ENCODE results near the gene TRMO. TPM values are rescaled to one million over a fixed set of nuclear protein-coding genes. Genes with fewer than 3 reads are reported as not detected.

TRMO gene
- total RNA-seq, 1 donor from 2014 or later = 11.2 TPM

GRCh38 chr9:97858826-97859225, 63.5 kb downstream of the TRMO start:
- TF ChIP-seq CTCF (IDR thresholded peaks at IDR 0.05; ENCODE audit: partially characterized antibody, unreplicated experiment) = no peak
- DNase-seq = no peak
- Mint-ChIP-seq H3K27ac (ENCODE audit: unreplicated experiment) (no peak overlapping the region), H3K4me3 (ENCODE audit: unreplicated experiment) (no peak overlapping the region), H3K36me3 (ENCODE audit: unreplicated experiment) (peaks cover 5% of the 10 kb centered on the region), H3K9me3 (ENCODE audit: unreplicated experiment) (no peaks in the 10 kb centered on the region), H3K4me1 (ENCODE audit: low read depth, unreplicated experiment) (peaks cover 2% of the 10 kb centered on the region), H3K27me3 (ENCODE audit: unreplicated experiment) (peaks cover 37% of the 10 kb centered on the region)

GRCh38 chr9:97858393-97858713, 63.9 kb downstream of the TRMO start:
- Mint-ChIP-seq H3K36me3 (ENCODE audit: unreplicated experiment) (peaks cover 5% of the 10 kb centered on the region), H3K4me3 (ENCODE audit: unreplicated experiment) (no peak overlapping the region), H3K27ac (ENCODE audit: unreplicated experiment) (no peak overlapping the region), H3K9me3 (ENCODE audit: unreplicated experiment) (no peaks in the 10 kb centered on the region), H3K27me3 (ENCODE audit: unreplicated experiment) (peaks cover 37% of the 10 kb centered on the region), H3K4me1 (ENCODE audit: low read depth, unreplicated experiment) (peaks cover 2% of the 10 kb centered on the region)
- DNase-seq = no peak
- TF ChIP-seq CTCF (IDR thresholded peaks at IDR 0.05; ENCODE audit: partially characterized antibody, unreplicated experiment) = no peak

GRCh38 chr9:97857606-97858392, 64.5 kb downstream of the TRMO start:
- Mint-ChIP-seq H3K9me3 (ENCODE audit: unreplicated experiment) (no peaks in the 10 kb centered on the region), H3K27me3 (ENCODE audit: unreplicated experiment) (peaks cover 37% of the 10 kb centered on the region), H3K27ac (ENCODE audit: unreplicated experiment) (no peak overlapping the region), H3K4me1 (ENCODE audit: low read depth, unreplicated experiment) (peaks cover 2% of the 10 kb centered on the region), H3K36me3 (ENCODE audit: unreplicated experiment) (peaks cover 5% of the 10 kb centered on the region), H3K4me3 (ENCODE audit: unreplicated experiment) (peak overlapping the region; percentile 61)
- no peak for DNase-seq
- no peak for TF ChIP-seq CTCF (IDR thresholded peaks at IDR 0.05; ENCODE audit: partially characterized antibody, unreplicated experiment)

- Mint-ChIP-seq H3K4me3 (ENCODE audit: unreplicated experiment) (peak overlapping the region; percentile 61), H3K27ac (ENCODE audit: unreplicated experiment) (no peak overlapping the region), H3K9me3 (ENCODE audit: unreplicated experiment) (no peaks in the 10 kb centered on the region), H3K36me3 (ENCODE audit: unreplicated experiment) (peaks cover 5% of the 10 kb centered on the region), H3K4me1 (ENCODE audit: low read depth, unreplicated experiment) (peaks cover 2% of the 10 kb centered on the region), H3K27me3 (ENCODE audit: unreplicated experiment) (peaks cover 39% of the 10 kb centered on the region)
- TF ChIP-seq CTCF (IDR thresholded peaks at IDR 0.05; ENCODE audit: partially characterized antibody, unreplicated experiment) = no peak
- no peak for DNase-seq
Measured at GRCh38 chr9:97856857-97857605, 65.3 kb downstream of the TRMO start.

- H3K4me3 Mint-ChIP-seq (ENCODE audit: unreplicated experiment) = no peak overlapping the region
Measured at GRCh38 chr9:97855899-97856298, 66.4 kb downstream of the TRMO start.

More at GRCh38 chr9:97855899-97856298, 66.4 kb downstream of the TRMO start:
- no peak for TF ChIP-seq CTCF (IDR thresholded peaks at IDR 0.05; ENCODE audit: partially characterized antibody, unreplicated experiment)
- H3K36me3 Mint-ChIP-seq (ENCODE audit: unreplicated experiment) = no peaks in the 10 kb centered on the region
- H3K9me3 Mint-ChIP-seq (ENCODE audit: unreplicated experiment) = peaks cover under 1% of the 10 kb centered on the region
- H3K27me3 Mint-ChIP-seq (ENCODE audit: unreplicated experiment) = peaks cover 36% of the 10 kb centered on the region
- H3K27ac Mint-ChIP-seq (ENCODE audit: unreplicated experiment) = no peak overlapping the region
- no peak for DNase-seq
- peaks cover 2% of the 10 kb centered on the region for H3K4me1 Mint-ChIP-seq (ENCODE audit: low read depth, unreplicated experiment)

Measured in glutamatergic neuron (in vitro differentiated cells).